NOMO-1 treated with DMSO at 0.1 percent for 48 hours (cell line): ENCODE results near the gene CS.

ENCODE experiments used
- DNase-seq: peaks from one replicate; lab custom pipeline; 2025; ENCODE audit not compliant: unreplicated experiment; lab: John Stamatoyannopoulos, UW

CS gene

DNA sequence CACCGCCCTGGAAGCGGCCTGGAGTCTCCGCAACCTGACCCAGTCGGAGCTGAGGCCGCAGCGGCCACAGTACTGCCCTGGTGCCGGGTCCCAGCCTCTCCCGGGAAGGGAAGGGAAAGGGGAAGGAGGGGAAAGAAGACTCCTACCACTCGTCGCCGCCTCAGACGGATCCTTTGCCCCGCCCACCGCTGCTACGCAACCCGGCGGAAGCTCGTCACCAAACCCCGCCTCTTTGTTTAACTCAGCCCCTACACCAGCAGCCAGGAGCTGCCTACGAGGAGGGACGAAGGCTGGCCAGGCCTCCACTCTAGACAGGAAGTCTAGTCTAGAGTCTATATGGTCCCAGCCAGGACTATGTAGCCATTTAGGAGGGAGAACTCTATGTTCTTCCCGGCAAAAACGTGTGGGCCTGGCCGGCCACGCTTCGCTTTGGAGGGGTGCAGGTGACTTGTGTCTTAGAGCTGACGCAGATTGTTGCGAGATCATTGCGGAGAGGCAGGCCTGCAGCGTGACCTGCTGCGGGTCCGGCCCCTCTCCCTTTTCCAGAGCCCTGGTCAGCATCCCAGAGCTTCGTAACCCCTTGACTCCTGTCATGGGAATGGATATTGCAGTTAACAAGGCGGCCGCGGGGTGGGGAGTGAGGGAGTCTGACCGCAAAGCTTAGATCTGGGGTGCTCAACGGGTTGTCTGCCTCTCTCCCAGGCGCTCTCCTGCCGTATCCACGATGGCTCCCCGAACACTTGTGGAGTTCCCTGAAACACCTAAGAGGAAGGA lies 78.2 kb downstream of the CS start, which contains the start of gene RNF41:
Gene RNF41, minus strand, starts transcription at position 166 of the 774 bp plus-strand sequence. CDS start 7,875 bp downstream, outside the sequence.
- peak; percentile 97 for DNase-seq
